ENCODE results near the gene JUN. TPM values are rescaled to one million over a fixed set of nuclear protein-coding genes. Genes with fewer than 3 reads are reported as not detected.

The JUN gene
- total RNA-seq, 2 experiments from 2014 or later, result 12.5 to 13.2 TPM

Other genes starting within 250 kb of the JUN start
- gene OMA1, start 237.3 kb downstream of the JUN start, total RNA-seq, result 10 to 100 TPM; 12.0 to 13.0 TPM
- gene TACSTD2, start 206.8 kb downstream of the JUN start, total RNA-seq, result not detected
- gene MYSM1, start 84.0 kb downstream of the JUN start, total RNA-seq, result 10 to 100 TPM; 27.3 to 34.8 TPM